ENCODE results near the gene ADAMTSL1. TPM values are rescaled to one million over a fixed set of nuclear protein-coding genes. Genes with fewer than 3 reads are reported as not detected.

The ADAMTSL1 gene
- total RNA-seq, 4 donors from 2014 or later = 0.32 to 2.3 (median 1.3) TPM

DNA sequence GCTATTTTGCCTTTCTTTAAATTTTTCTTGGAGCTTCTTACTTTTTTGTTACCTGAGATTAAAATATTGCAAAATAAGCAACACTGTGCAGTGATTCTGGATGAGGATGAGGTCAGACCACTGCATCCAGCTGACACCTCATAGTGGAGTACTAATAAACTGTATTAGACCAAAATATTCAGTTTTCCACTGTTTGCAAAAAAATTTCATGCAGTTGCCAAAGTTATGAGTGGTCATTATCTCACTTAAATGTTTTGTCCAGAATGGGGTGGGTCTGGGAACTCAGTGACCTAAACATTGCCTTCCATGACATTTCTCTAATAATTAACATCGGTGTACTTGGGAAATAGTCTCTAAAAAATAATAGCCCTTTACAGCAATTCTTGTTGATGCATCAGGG, 143.8 kb downstream of the ADAMTSL1 start:
- no peak overlapping the region for H3K4me3 ChIP-seq
- no peak for DNase-seq (ENCODE audit: low spot score in 2 of 2)
- no peaks in the 10 kb centered on the region for H3K36me3 ChIP-seq
- no peak overlapping the region for H3K27ac ChIP-seq
- H3K4me1 ChIP-seq = no peaks in the 10 kb centered on the region
- TF ChIP-seq EP300 (IDR thresholded peaks at IDR 0.05) (no peak), POLR2AphosphoS5 (IDR thresholded peaks at IDR 0.05) (no peak), POLR2A (IDR thresholded peaks at IDR 0.05) (no peak), CTCF (IDR thresholded peaks at IDR 0.05) (no peak)
- H3K27me3 ChIP-seq = no peaks in the 10 kb centered on the region
- WGBS = 80% methylated on average over 1 of the region's 1 CpG
- no peaks in the 10 kb centered on the region for H3K9me3 ChIP-seq

DNA sequence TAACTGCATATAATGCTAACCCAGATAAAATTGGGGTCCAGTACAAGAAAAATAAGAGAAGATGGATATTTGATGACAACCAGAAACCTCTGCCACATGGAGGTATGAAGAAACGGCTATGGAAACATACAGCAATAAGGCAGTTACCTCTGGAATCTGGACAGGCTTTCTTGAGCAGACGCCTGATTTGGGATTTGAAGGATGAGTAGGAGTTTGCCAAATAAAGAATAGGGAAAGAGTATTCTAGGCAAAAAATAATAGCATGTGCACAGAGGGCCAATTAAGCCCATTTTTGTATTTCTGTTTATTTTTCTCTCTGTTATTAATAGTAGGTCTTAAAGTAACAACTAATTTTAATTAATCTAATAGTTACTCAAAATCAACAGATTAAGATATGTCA, 144.9 kb downstream of the ADAMTSL1 start:
- H3K4me1 ChIP-seq = no peaks in the 10 kb centered on the region
- H3K9me3 ChIP-seq = no peaks in the 10 kb centered on the region
- WGBS = 83% methylated on average over 2 of the region's 2 CpGs
- H3K27ac ChIP-seq = no peak overlapping the region
- TF ChIP-seq POLR2AphosphoS5 (IDR thresholded peaks at IDR 0.05) (no peak), CTCF (IDR thresholded peaks at IDR 0.05) (no peak), POLR2A (IDR thresholded peaks at IDR 0.05) (no peak), EP300 (IDR thresholded peaks at IDR 0.05) (no peak)
- H3K27me3 ChIP-seq = no peaks in the 10 kb centered on the region
- H3K36me3 ChIP-seq = no peaks in the 10 kb centered on the region
- no peak for DNase-seq (ENCODE audit: low spot score in 2 of 2)
- no peak overlapping the region for H3K4me3 ChIP-seq

DNA sequence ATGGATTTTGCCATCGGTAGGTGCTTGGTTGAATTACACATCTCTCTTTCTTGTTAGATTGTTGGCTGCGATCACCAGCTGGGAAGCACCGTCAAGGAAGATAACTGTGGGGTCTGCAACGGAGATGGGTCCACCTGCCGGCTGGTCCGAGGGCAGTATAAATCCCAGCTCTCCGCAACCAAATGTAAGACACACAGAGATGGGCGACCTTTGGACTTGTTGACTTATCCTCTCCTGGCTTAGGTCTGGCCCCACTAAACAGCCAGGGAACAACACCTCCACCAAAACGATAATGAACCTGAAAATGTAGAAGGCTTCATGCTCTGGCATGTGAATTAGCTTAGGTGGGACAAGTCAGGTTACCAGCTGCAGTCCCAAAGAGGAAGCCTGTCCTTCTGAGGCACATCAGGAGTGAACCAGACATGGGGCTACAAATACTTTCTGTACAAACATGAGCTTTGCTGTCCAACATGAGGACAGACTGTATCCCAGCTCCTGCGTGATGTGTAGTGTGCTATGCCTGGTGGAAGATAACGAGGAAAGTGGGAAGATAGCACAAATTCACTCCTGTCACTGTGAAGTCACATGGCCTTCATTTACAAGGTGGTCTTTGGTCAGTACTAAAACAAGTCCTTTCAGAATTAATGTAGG, 148.4 kb downstream of the ADAMTSL1 start:
- no peak overlapping the region for H3K4me3 ChIP-seq
- no peaks in the 10 kb centered on the region for H3K4me1 ChIP-seq
- no peaks in the 10 kb centered on the region for H3K36me3 ChIP-seq
- no peak for DNase-seq (ENCODE audit: low spot score in 2 of 2)
- H3K27ac ChIP-seq = no peak overlapping the region
- no peaks in the 10 kb centered on the region for H3K27me3 ChIP-seq
- WGBS = 93% methylated on average over 10 of the region's 11 CpGs
- no peak for TF ChIP-seq CTCF (IDR thresholded peaks at IDR 0.05)
- TF ChIP-seq EP300 (IDR thresholded peaks at IDR 0.05) = no peak
- H3K9me3 ChIP-seq = no peaks in the 10 kb centered on the region

DNA sequence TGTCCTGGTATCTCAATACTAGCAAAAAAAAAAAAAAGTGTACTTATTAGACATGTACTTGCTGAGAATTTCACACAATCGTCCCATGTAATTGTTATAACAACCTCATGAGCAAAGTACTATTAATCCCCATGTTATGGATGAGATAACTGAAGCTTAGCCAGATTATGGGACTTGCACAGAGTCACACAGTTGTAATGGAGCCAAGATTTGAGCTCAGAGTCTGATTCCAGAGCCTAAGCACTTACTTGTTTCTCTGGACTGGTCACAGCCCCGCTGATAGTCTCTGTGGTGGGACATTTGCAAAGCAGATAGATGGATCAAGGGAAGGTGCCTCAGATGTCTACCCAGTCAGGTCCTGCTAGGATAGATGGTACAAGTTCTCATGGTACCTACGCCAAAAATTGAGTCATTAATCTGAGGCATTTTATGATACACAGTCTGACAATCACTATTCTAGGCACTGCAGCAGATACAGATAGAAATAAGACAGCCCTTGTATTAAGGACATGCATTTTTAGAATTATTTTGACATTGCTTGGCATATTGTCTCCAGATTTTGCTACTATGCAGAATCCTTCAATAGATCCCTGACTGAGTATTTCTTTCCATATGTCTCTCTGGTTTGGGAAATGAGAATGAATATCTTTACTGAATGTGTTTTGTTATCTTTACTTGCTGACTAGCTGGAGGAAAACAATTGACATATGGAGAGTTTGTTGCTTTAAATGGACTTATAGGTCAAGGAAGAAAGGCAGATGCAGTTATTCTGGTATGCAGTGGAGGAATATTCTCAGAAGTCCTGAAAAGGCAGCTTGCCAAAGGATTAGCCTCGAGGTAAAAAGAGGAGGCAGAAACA, 149.5 kb downstream of the ADAMTSL1 start:
- DNase-seq (ENCODE audit: low spot score in 2 of 2) = no peak
- no peaks in the 10 kb centered on the region for H3K4me1 ChIP-seq
- no peak overlapping the region for H3K4me3 ChIP-seq
- H3K36me3 ChIP-seq = no peaks in the 10 kb centered on the region
- TF ChIP-seq EP300 (IDR thresholded peaks at IDR 0.05) = no peak
- TF ChIP-seq POLR2AphosphoS5 (IDR thresholded peaks at IDR 0.05) = no peak
- no peak for TF ChIP-seq POLR2A (IDR thresholded peaks at IDR 0.05)
- TF ChIP-seq CTCF (IDR thresholded peaks at IDR 0.05) = no peak
- no peaks in the 10 kb centered on the region for H3K9me3 ChIP-seq
- 62% methylated on average over 4 of the region's 4 CpGs for WGBS
- H3K27me3 ChIP-seq = no peaks in the 10 kb centered on the region
- no peak overlapping the region for H3K27ac ChIP-seq

DNA sequence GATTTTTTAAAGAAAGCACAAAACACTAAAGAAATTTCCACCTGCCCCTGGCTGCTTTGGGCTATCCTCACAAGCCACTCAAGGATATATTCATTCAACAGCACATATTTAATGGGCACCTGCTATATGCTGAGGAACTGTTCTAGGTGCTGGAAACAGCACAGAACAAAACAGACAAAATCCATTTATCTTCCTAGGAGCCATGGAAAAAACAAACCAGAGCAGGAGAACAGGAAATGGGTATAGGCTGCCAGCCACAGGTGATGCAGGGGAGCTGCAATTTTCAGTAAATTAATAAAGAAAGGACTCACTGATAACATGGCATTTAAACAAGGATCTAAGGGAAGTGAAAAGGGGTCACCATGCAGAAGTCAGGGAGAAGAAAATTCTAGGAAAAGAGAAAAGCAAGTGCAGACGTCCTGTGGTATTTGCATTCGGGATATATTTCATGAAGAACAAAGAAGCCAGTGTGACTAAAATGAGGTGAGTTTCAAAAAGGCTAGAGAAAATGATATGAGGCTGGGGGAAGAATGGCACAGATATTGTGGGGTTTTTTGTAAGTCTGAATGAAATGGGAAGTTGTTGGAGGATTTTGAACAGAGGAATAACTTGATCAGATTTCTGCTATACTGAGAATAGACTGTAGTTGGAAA, 152.2 kb downstream of the ADAMTSL1 start:
- Histone ChIP-seq H3K4me3 (no peak overlapping the region), H3K9me3 (no peaks in the 10 kb centered on the region), H3K27me3 (no peaks in the 10 kb centered on the region), H3K36me3 (no peaks in the 10 kb centered on the region), H3K27ac (no peak overlapping the region), H3K4me1 (no peaks in the 10 kb centered on the region)
- no peak for TF ChIP-seq POLR2AphosphoS5 (IDR thresholded peaks at IDR 0.05)
- DNase-seq (ENCODE audit: low spot score in 2 of 2) = no peak
- 85% methylated on average over 2 of the region's 2 CpGs for WGBS

Measured in suprapubic skin (tissue), 4 donors.